Sigmoid colon (tissue), 7 donors: ENCODE measurements around the gene RBM39. TPM values are rescaled to one million over a fixed set of nuclear protein-coding genes. Genes with fewer than 3 reads are reported as not detected.
"Not testable (repeated sequence)": the region's sequence is repeated elsewhere in the genome, so short reads cannot be mapped to it uniquely, and the experiment has no call there.

Source experiments
- DNase-seq: peaks from one replicate; pipeline ENCODE4 v3.0.0-alpha.2; 2019
- H3K27ac ChIP-seq, 4 donors: fragments of 200-600 bp; sonication (generic); one replicate each; pipeline ENCODE4 v1.5.1; 2016 to 2019; ENCODE audit warnings: mild to moderate bottlenecking in 1 of 4
- H3K27me3 ChIP-seq, 3 donors: fragments of 200-600 bp; sonication (generic); one replicate each; pipeline ENCODE4 v1.5.1; 2019; ENCODE audit warnings: mild to moderate bottlenecking in 1 of 3
- H3K36me3 ChIP-seq, 4 donors: fragments of 200-600 bp; sonication (generic); one replicate each; pipeline ENCODE4 v1.5.1; 2016 to 2019
- H3K4me1 ChIP-seq, 4 donors: fragments of 200-600 bp; sonication (generic); one replicate each; pipeline ENCODE4 v1.5.1; 2017 to 2019
- H3K4me3 ChIP-seq, 4 donors: fragments of 200-600 bp; sonication (generic); one replicate each; pipeline ENCODE4 v1.5.1; 2017 to 2019; ENCODE audit warnings: mild to moderate bottlenecking in 2 of 4, moderate library complexity in 1 of 4
- H3K9me3 ChIP-seq, 4 donors: fragments of 200-600 bp in 3 of 4; sonication (generic) in 3 of 4; one replicate each; pipeline versions ENCODE4 v1.5.1 to v1.6.1; 2013 to 2019
- EP300 ChIP-seq, 4 donors: sonication (generic); formaldehyde crosslinking; IDR thresholded peaks; one replicate each; pipeline ENCODE4 v1.6.1; 2017; ENCODE audit warnings: antibody characterized with exemption in 4 of 4
- POLR2A ChIP-seq, 2 donors: fragments of 450-650 bp; IDR thresholded peaks; one replicate each; pipeline ENCODE4 v1.6.1; 2016; ENCODE audit warnings: antibody characterized with exemption in 2 of 2, mild to moderate bottlenecking in 2 of 2, moderate library complexity in 2 of 2
- POLR2AphosphoS5 ChIP-seq, 4 donors: sonication (generic); formaldehyde crosslinking; IDR thresholded peaks; one replicate each; pipeline ENCODE4 v1.6.1; 2017; ENCODE audit warnings: antibody characterized with exemption in 4 of 4
- WGBS, 2 donors: extraction: QIAGEN DNeasy Blood & Tissue Kit; methylation state at CpG; one replicate each; pipeline ENCODE4 v1.1.7; 2013; 5-methylcytosine and 5-hydroxymethylcytosine counted together
- intact Hi-C: fragments of 100-400 bp; cut with DNase I; formaldehyde crosslinking; loops from one replicate; pipeline ENCODE4 v1.15.1; 2023
- polyA plus RNA-seq, 3 donors: library from polyadenylated mRNA; stranded (reverse); fragments of 200-250 nt; gene quantifications; one replicate each; pipeline ENCODE4 v1.2.3, GENCODE V29; 2013
- total RNA-seq, 4 donors: library from RNA; depleted of rRNA; stranded (reverse); fragments of >200 nt; gene quantifications; one replicate each; pipeline ENCODE4 v1.1.0, GENCODE V29; 2016
- TF ChIP-seq, protein P1 (sequence below), 4 experiments: fragments of 450-650 bp in 3 of 4; fragments of 200-600 bp in 1 of 4; IDR thresholded peaks; one replicate each; pipeline ENCODE4 v1.5.1; 2016 to 2019; ENCODE audit warnings: antibody characterized with exemption in 4 of 4, mild to moderate bottlenecking in 3 of 4, moderate library complexity in 2 of 4
- donor health status: healthy with polysubstance abuse.
- donor health status: Bipolar disorder and iron deficiency.
- donor health status: healthy.

The RBM39 gene
- total and polyA plus RNA-seq, 7 donors: 68.2 to 408 (median 281) TPM

DNA sequence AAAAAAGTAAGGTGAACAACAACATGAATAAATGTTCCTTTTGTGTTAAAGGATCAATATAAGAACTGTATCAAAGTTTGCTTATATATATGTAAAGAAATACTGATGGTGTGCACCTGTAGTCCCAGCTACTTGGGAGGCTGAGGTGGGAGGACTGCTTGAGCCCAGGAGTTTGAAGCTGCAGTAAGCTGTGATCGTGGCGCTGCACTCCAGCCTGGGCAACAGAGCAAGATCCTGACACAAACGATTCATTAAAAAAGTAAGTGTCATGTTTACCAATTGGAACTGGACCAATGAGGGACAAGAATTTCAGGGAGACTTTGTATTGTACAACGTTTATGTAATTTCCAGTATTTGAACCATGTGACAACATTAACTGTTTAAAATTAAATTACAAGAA lies 24.8 kb upstream of the RBM39 start:
- TF ChIP-seq EP300 (IDR thresholded peaks at IDR 0.05) (no peak), POLR2AphosphoS5 (IDR thresholded peaks at IDR 0.05) (no peak), POLR2A (IDR thresholded peaks at IDR 0.05) (no peak)
- TF ChIP-seq, protein P1, sequence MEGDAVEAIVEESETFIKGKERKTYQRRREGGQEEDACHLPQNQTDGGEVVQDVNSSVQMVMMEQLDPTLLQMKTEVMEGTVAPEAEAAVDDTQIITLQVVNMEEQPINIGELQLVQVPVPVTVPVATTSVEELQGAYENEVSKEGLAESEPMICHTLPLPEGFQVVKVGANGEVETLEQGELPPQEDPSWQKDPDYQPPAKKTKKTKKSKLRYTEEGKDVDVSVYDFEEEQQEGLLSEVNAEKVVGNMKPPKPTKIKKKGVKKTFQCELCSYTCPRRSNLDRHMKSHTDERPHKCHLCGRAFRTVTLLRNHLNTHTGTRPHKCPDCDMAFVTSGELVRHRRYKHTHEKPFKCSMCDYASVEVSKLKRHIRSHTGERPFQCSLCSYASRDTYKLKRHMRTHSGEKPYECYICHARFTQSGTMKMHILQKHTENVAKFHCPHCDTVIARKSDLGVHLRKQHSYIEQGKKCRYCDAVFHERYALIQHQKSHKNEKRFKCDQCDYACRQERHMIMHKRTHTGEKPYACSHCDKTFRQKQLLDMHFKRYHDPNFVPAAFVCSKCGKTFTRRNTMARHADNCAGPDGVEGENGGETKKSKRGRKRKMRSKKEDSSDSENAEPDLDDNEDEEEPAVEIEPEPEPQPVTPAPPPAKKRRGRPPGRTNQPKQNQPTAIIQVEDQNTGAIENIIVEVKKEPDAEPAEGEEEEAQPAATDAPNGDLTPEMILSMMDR (IDR thresholded peaks at IDR 0.05): no peak
- Histone ChIP-seq H3K27me3 (no peaks in the 10 kb centered on the region), H3K9me3 (no peaks in the 10 kb centered on the region), H3K4me3 (no peak overlapping the region), H3K27ac (no peak overlapping the region), H3K4me1 (peaks cover 0 to 27% (median 11%) of the 10 kb centered on the region in 4 donors), H3K36me3 (no peaks in the 10 kb centered on the region)
- intact Hi-C loops: no loop called here
- WGBS, 2 donors: 62 to 80% methylated on average over 4 of the region's 4 CpGs
- DNase-seq: no peak

DNA sequence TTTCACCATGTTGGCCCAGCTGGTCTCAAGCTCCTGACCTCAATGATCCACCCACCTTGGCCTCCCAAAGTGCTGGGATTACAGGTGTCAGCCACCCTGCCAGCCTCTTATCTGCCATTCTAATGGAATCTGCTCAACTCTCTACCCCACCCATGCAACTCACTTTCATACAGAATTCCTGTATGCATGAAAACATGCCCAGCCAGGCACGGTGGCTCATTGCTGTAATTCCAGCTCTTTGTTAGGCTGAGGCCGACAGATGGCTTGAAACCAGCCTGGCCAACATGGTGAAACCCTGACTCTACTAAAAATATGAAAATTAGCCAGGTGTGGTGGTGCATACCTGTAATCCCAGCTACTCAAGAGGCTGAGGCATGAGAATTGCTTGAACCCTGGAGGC lies 22.9 kb upstream of the RBM39 start:
- 88 to 97% methylated on average over 2 of the region's 2 CpGs for WGBS, 2 donors
- H3K27ac ChIP-seq, H3K36me3 ChIP-seq, H3K9me3 ChIP-seq, H3K27me3 ChIP-seq, intact Hi-C loops, H3K4me3 ChIP-seq: not testable (repeated sequence)
- peaks cover 0 to 15% (median 4%) of the 10 kb centered on the region in 4 donors for H3K4me1 ChIP-seq
- DNase-seq: peak; percentile 22

DNA sequence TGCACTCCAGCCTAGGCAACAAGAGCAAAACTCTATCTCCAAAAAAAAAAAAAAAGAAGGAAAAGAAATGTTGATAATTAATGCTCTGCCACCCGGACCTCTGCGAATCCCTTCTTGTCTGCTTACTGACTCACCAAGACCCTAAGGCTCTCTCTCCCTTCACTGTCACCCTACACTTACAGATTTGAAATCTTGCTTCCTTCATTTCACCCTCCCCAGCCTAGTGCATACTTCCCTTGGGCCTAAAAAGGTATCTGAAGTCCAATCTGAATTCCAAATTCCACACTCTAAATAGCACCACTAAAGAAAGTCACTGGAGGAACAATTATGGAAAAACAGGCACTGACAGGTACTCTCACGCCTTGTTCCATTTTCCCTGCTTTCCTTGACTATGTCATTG lies 20.4 kb upstream of the RBM39 start:
- H3K4me3 ChIP-seq: no peak overlapping the region
- WGBS, 2 donors: 84 to 95% methylated on average over 3 of the region's 3 CpGs
- no peak for TF ChIP-seq POLR2A (IDR thresholded peaks at IDR 0.05)
- TF ChIP-seq POLR2AphosphoS5 (IDR thresholded peaks at IDR 0.05): no peak
- no peak for TF ChIP-seq EP300 (IDR thresholded peaks at IDR 0.05)
- TF ChIP-seq, protein P1 (IDR thresholded peaks at IDR 0.05): no peak
- no peaks in the 10 kb centered on the region for H3K27me3 ChIP-seq
- H3K27ac ChIP-seq: no peak overlapping the region
- intact Hi-C loops: no loop called here
- H3K9me3 ChIP-seq: no peaks in the 10 kb centered on the region
- no peaks in the 10 kb centered on the region for H3K36me3 ChIP-seq
- DNase-seq: no peak
- no peaks in the 10 kb centered on the region for H3K4me1 ChIP-seq

DNA sequence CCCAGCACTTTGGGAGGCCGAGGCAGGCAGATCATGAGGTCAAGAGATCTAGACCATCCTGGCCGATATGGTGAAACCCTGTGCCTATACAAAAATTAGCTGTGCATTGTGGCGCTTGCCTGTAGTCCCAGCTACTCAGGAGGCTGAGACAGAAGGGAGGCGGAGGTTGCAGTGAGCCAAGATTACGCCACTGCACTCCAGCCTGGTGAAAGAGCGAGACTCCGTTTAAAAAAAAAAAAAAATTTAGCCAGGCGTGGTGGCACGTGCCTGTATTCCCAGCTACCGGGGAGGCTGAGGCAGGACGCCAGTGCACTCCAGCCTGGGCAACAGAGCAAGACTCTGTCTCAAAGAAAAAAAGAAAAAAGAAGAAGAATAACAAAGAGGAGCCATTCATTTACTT lies 19.5 kb upstream of the RBM39 start:
- DNase-seq: peak; percentile 22
- WGBS, 2 donors: 93 to 97% methylated on average over 11 of the region's 11 CpGs

DNA sequence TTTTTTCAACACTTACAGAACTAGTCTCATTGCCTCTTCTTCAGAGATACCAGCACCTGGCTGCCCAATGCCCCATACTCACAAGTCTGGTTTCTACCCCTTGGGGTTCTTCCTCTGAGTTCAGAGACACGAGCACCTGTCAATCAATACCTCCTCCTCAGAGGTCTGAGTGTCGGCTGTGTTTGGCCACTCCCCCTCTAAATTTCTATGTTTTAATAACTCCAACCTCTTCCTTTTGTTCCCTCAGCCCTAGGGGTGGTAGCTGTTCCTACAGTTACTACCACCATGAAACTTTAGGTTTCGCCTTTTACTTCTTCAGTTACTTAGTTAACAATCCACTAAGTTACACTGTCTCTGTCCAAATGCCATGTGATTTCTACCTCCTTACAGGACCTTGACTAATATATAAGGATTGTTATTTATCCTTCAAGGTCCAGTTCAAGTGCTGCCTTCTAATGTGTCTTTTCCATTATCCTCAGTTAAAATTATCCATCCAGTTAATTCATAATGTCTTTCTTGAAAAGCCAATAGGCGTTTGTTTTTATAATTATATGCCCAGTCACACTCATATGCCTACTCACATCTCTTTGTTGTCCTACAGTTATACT lies 15.1 kb upstream of the RBM39 start:
- Histone ChIP-seq H3K4me1 (no peaks in the 10 kb centered on the region), H3K36me3 (no peaks in the 10 kb centered on the region), H3K27me3 (no peaks in the 10 kb centered on the region), H3K9me3 (no peaks in the 10 kb centered on the region), H3K27ac (peak overlapping the region in 1 of 4 donors; percentile 71), H3K4me3 (no peak overlapping the region)
- 74 to 75% methylated on average over 4 of the region's 4 CpGs for WGBS, 2 donors
- no peak for DNase-seq
- TF ChIP-seq POLR2AphosphoS5 (IDR thresholded peaks at IDR 0.05): no peak
- TF ChIP-seq, protein P1 (IDR thresholded peaks at IDR 0.05): no peak
- no peak for TF ChIP-seq POLR2A (IDR thresholded peaks at IDR 0.05)
- no peak for TF ChIP-seq EP300 (IDR thresholded peaks at IDR 0.05)
- intact Hi-C loops: no loop called here

More for the DNA sequence above, 19.5 kb upstream of the RBM39 start:
- H3K27me3 ChIP-seq, H3K36me3 ChIP-seq, H3K9me3 ChIP-seq, H3K4me3 ChIP-seq, intact Hi-C loops, H3K4me1 ChIP-seq, H3K27ac ChIP-seq: not testable (repeated sequence)

DNA sequence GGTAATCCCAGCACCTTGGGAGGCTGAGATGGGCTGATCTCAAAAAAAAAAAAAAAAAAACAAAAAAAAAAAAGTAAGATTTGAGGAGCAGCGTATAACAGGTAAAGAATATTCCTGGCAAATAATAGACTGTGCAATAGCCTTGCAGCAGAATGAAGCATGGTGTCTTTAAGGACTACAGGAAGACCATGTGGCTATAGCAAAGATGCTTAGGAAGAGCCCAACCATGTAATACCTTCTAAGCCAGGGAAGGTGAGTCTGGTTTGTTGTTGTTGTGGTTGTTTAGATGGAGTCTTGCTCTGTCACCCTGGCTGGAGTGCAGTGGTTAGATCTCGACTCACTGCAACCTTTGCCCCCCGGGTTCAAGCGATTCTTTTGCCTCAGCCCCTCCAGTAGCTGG lies 14.3 kb upstream of the RBM39 start:
- H3K4me3 ChIP-seq: no peak overlapping the region
- H3K27ac ChIP-seq: peak overlapping the region in 1 of 4 donors; percentile 71
- peak; percentile 21 for DNase-seq
- no peaks in the 10 kb centered on the region for H3K9me3 ChIP-seq
- 93 to 96% methylated on average over 4 of the region's 4 CpGs for WGBS, 2 donors
- intact Hi-C loops: no loop called here
- H3K4me1 ChIP-seq: no peaks in the 10 kb centered on the region
- TF ChIP-seq POLR2AphosphoS5 (IDR thresholded peaks at IDR 0.05) (no peak), EP300 (IDR thresholded peaks at IDR 0.05) (no peak), POLR2A (IDR thresholded peaks at IDR 0.05) (no peak)
- TF ChIP-seq, protein P1 (IDR thresholded peaks at IDR 0.05): no peak
- H3K36me3 ChIP-seq: no peaks in the 10 kb centered on the region
- H3K27me3 ChIP-seq: no peaks in the 10 kb centered on the region
